ENCODE data around the gene LCN10. TPM values are rescaled to one million over a fixed set of nuclear protein-coding genes. Genes with fewer than 3 reads are reported as not detected.
A peak's percentile ranks its signal among the peaks of the same experiment; 100 is the strongest.

Gene LCN10
- total RNA-seq, 1 donor from 2014 or later, result 0.51 TPM

DNA sequence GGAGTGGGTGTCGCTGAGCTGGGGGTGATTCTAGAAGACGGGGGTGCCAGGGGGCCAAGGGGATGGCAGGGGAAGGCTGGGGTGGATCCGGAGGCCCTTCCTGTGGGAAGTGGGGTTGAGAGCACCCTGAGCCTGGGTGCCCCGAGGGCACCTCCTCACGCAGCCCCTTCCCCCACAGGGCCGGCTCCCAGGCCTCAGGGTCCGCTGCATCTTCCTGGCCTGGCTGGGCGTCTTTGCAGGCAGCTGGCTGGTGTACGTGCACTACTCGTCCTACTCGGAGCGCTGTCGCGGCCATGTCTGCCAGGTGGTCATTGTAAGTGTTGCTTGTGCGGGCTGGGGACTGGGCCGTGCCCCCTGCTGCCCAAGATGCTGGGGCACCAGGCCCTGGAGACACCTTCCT lies 25.3 kb downstream of the LCN10 start:
- H3K36me3 Mint-ChIP-seq, result peaks cover 4% of the 10 kb centered on the region
- no peak overlapping the region for H3K27ac Mint-ChIP-seq
- no peak overlapping the region for H3K4me3 Mint-ChIP-seq
- TF ChIP-seq, protein P1, sequence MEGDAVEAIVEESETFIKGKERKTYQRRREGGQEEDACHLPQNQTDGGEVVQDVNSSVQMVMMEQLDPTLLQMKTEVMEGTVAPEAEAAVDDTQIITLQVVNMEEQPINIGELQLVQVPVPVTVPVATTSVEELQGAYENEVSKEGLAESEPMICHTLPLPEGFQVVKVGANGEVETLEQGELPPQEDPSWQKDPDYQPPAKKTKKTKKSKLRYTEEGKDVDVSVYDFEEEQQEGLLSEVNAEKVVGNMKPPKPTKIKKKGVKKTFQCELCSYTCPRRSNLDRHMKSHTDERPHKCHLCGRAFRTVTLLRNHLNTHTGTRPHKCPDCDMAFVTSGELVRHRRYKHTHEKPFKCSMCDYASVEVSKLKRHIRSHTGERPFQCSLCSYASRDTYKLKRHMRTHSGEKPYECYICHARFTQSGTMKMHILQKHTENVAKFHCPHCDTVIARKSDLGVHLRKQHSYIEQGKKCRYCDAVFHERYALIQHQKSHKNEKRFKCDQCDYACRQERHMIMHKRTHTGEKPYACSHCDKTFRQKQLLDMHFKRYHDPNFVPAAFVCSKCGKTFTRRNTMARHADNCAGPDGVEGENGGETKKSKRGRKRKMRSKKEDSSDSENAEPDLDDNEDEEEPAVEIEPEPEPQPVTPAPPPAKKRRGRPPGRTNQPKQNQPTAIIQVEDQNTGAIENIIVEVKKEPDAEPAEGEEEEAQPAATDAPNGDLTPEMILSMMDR (IDR thresholded peaks at IDR 0.05; ENCODE audit: unreplicated experiment), result no peak
- H3K27me3 Mint-ChIP-seq (ENCODE audit: low read depth), result no peaks in the 10 kb centered on the region
- H3K9me3 Mint-ChIP-seq, result no peaks in the 10 kb centered on the region
- DNase-seq (ENCODE audit: low spot score in 2 of 2, unreplicated experiment in 2 of 2), result no peak
- peaks cover 12% of the 10 kb centered on the region for H3K4me1 Mint-ChIP-seq

DNA sequence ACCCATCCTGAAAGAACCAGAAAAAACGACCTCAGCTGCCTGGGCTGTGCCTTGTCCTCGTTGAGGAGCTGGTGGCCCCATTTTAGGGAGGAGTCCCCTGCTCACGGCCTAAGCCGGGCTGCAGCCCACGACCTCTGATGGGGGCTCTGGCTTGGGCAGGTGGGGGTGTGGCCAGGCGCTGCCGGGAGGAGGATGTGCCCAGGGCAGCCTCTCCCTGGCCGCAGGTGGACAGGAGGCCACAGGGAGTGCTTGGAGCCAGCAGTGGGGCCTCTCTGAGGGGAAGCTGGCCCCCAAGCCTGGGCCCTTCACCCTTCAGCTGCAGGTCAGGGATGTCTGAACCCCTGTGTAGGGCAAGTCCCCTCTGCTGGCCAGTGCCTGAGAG lies 27.9 kb downstream of the LCN10 start:
- TF ChIP-seq, protein P1 (IDR thresholded peaks at IDR 0.05; ENCODE audit: unreplicated experiment), result no peak
- Mint-ChIP-seq H3K36me3 (peaks cover 4% of the 10 kb centered on the region), H3K4me1 (peaks cover 10% of the 10 kb centered on the region), H3K9me3 (no peaks in the 10 kb centered on the region), H3K4me3 (no peak overlapping the region), H3K27ac (no peak overlapping the region), H3K27me3 (ENCODE audit: low read depth) (no peaks in the 10 kb centered on the region)
- no peak for DNase-seq (ENCODE audit: low spot score in 2 of 2, unreplicated experiment in 2 of 2)

DNA sequence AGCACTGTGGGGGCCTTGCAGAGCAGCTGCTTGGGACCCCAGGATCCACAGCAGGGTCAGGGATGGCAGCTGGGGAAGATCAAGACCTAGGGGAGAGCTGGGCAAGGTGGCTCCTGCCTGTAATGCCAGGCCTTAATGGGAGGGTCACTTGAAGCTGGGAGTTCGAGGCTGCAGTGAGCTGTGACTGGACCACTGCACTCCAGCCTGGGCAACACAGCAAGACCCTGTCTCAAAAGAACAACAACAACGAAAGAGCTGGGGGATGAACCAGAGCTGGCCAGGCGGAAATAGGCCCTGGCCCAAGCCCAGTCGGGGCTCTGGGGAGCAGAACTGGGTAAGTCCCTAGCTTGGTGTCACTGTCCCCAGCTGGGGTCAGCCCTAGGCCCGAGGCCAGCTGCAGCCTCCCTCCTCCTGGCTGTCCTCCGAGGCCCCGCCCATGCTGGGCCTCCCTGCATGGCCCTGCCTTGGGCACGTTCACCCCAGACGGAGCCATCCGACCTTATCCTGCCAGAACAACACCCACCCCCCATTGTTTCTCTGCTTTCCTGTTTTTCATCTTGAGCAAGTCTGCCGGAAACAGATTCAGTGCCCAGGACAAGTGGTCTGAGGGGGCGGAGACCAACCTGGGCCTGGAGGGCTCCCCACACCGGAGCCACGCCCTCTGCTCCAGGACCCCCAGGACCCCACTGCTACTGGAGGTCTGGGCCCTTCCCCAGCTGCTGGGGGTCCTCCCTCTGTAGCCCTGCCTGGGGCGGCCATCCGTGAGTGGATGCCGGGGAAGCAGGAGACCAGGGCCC lies 28.4 kb downstream of the LCN10 start:
- Mint-ChIP-seq H3K4me3 (peak overlapping the region; percentile 70), H3K4me1 (peaks cover 10% of the 10 kb centered on the region), H3K27me3 (ENCODE audit: low read depth) (no peaks in the 10 kb centered on the region), H3K36me3 (peaks cover 4% of the 10 kb centered on the region), H3K27ac (no peak overlapping the region), H3K9me3 (no peaks in the 10 kb centered on the region)
- TF ChIP-seq, protein P1 (IDR thresholded peaks at IDR 0.05; ENCODE audit: unreplicated experiment), result no peak
- no peak for DNase-seq (ENCODE audit: low spot score in 2 of 2, unreplicated experiment in 2 of 2)

DNA sequence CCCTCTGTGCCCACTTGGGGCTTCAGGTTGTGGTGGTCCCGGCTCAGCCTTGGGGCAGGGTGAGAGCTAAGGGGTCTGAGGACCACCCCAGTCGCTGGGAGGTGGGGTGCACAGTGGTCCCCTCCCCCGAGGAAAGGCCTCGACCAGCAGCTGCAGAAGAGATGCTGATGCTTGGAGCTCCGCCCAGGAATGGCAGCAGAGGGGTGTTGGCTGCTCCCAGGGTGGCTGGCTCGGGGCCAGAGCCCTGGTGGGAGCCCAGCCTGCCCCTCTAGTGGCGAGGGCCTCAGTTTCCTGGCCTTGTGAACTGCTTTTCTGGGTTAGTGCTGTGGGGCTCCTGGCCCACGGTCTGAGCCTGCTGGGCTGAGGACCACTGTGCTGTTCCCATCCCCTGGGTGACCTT lies 29.2 kb downstream of the LCN10 start:
- Mint-ChIP-seq H3K4me3 (peak overlapping the region; percentile 70), H3K27ac (no peak overlapping the region), H3K4me1 (peaks cover 10% of the 10 kb centered on the region), H3K27me3 (ENCODE audit: low read depth) (no peaks in the 10 kb centered on the region), H3K36me3 (peaks cover 4% of the 10 kb centered on the region), H3K9me3 (no peaks in the 10 kb centered on the region)
- no peak for DNase-seq (ENCODE audit: low spot score in 2 of 2, unreplicated experiment in 2 of 2)
- TF ChIP-seq, protein P1 (IDR thresholded peaks at IDR 0.05; ENCODE audit: unreplicated experiment), result no peak

DNA sequence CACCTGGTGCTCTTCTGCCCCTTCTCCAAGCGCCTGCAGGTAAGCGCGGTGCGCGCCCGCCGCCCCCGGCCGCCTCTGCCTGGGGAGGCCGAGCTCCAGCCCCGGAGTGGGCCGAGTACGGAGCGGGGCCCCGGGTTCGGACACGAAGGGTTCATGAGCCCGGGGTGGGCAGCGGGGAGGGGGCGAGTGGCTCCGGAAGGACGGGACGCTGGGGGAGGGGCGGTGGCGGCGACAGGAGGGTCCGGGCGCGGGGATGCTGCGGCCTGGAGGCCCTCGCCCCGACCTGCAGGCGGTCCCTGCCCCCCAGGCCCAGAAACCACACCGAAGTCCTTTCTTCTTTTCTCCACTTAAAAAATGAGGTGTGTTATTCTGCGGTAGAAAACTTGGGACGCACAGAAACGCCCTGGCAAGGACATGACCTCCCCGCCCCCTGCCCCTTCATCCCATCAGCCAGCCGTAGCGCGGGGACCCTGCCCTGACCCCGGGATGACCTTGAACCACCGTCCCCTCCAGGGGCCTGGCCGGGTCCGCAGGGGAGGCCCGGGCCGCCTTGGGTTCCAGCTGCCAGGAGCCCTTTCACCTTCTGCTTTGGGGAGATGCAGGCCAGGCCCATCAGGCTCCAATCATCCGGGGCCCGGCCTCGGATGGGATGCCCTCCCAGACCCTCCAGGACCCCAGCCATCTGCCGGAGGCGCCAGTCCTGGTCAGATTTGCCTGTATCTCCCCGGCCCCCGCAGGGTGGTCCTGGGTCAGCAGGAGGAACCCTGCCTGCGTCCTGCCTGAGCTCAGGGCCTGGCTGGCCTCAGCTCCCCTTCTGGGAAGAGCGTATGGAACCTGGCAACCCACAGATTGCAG lies 29.8 kb downstream of the LCN10 start:
- peaks cover 4% of the 10 kb centered on the region for H3K36me3 Mint-ChIP-seq
- no peaks in the 10 kb centered on the region for H3K9me3 Mint-ChIP-seq
- TF ChIP-seq, protein P1 (IDR thresholded peaks at IDR 0.05; ENCODE audit: unreplicated experiment), result no peak
- DNase-seq (ENCODE audit: low spot score in 2 of 2, unreplicated experiment in 2 of 2), result peak in 1 of 2 experiments; percentile 54
- no peaks in the 10 kb centered on the region for H3K27me3 Mint-ChIP-seq (ENCODE audit: low read depth)
- H3K27ac Mint-ChIP-seq, result no peak overlapping the region
- H3K4me1 Mint-ChIP-seq, result peaks cover 10% of the 10 kb centered on the region
- peak overlapping the region; percentile 70 for H3K4me3 Mint-ChIP-seq

Measured in mesothelial cell of epicardium (in vitro differentiated cells).